Fibroblast of skin of back (primary cell): Measurements from ENCODE around the gene NEU4.
"Not testable (repeated sequence)": the region's sequence is repeated elsewhere in the genome, so short reads cannot be mapped to it uniquely, and the experiment has no call there.

ENCODE experiments used
- DNase-seq: peaks from one replicate; pipeline ENCODE4 v3.0.0-alpha.2; 2013

The NEU4 gene

DNA sequence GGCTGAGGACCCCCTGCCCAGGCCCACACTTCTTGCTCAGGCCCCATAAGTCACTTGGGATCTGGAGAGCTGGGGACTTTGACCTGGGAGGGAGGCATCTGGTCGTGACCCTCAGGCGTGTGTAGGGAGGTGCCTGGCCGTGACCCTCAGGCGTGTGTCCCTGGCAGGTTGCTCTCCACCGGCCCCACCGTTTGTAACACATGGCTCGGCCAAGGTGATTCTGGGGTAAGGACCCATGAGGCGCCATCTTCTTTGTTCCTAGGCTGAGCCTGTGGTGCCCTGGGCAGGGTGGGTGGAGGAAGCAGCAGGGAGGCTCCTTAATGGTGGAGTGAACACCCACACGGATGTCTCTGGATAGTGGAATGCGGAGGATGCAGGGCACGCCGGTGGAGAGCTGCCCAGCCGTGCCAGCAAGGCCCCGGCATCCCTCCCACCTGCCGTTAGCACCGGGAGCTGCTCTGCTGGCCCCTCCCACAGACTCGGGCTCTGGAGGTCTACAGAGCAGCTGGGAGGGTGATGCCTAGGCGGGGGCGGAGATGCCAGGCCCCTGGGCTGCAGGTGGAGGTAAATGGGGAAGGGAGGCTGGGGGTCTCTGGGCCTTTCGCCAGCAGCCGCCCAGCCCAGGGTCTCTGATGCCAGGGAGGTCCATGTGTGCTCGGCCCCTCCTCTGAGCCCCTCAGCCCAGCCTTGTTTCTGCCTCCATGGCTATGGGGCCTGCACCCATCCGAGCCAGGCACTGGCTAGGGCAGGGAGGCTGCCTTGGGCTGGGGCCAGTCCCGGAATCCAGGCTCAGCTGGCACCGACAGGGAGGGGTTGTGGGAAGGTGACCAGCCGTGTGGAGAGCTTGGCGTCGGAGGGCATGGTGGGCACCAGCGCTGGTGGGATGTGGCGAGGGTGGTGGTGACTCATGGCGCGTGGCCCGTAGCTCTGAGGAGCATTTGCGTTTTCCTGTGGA is 33.5 kb upstream of the NEU4 start:
- DNase-seq, result no peak

DNA sequence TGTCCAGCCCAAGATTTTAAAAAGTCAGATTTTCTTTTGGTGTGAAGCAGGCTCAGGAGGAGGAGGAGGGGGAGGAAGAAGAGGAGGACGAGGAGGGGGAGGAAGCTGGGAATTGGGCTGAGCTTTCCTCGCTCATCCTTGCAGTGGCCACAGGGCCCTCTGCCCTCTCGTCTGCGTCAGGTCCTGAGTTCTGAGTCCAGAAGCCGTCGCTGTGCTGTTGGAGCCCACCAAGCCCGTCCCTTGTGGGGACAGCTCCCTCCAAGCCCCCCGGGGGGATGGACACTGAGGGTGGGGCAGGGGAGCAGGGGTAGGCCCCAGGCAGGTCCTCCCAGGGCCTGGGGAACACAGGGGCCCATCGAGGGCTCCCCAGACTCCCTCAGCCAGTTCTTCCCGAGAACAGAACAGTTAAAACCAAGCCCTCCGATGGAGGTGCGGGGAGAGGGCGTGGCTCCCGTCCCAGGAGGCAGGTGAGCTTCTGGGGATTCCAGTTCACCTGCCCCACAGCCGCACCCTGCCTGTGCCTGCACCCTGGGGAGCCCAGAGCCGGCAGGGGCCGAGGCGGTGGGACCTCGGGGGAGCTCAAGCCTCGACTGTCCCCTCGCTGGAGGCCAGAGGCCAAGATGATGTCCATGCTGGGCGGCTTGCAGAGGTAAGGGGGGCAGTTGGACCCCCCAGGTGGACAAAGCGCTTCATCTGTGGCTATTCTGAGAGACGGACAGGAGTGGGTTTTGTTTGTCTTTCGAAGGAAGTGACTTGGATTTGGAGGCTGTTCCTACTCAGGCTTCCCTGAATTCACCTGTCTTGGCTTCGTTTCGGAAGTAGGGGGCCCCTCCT is 32.4 kb upstream of the NEU4 start, which contains the start of gene GAL3ST2:
TSS of gene GAL3ST2 (plus strand) at position 487 of the 834 bp plus-strand sequence. CDS start at position 621, 134 bp downstream.
- no peak for DNase-seq

- DNase-seq, result no peak
Observed at GRCh38 chr2:241777170-241777685, 31.8 kb upstream of the NEU4 start.

- no peak for DNase-seq
Observed at GRCh38 chr2:241777686-241778627, 31.0 kb upstream of the NEU4 start.

GRCh38 chr2:241780939-241781569 is 27.9 kb upstream of the NEU4 start:
- no peak for DNase-seq

DNA sequence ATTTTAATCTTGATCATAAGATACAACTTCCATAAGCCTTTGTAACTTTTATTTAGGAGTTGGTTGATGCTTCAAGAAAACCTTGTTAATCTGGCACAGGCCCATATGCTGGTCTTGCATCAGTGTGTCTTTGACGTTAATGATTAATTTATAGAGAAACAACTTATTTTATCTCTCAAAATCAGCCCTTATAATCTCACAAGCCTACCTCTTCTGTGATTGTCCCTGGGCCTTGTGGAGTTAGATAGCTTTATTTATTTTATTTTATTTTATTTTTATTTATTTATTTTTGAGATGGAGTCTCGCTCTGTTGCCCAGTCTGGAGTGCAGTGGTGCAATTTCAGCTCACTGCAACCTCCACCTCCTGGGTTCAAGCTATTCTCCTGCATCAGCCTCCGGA is 26.9 kb upstream of the NEU4 start:
- DNase-seq, result not testable (repeated sequence)

- DNase-seq, result no peak
Observed at GRCh38 chr2:241788135-241788534, 20.9 kb upstream of the NEU4 start.

DNA sequence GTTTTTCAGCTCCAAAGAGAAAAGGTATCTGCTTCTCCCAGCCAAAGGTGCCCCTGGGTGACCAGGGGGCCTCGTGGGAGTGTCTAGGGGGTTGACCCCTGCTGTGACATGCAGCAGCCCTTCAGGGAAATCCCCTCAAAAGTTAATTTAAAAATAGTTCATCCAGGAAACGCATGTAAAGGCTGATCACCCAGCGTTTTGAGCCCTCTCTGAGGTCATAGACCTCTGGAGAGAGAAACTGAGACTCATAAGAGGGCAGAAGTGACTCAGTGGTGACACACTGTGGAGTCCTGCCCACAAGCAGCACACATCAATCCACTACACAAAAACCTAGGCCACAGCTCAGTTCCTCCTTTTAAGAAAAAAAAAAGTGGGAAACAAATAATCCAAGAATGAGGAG is 20.4 kb upstream of the NEU4 start:
- no peak for DNase-seq

GRCh38 chr2:241791385-241791784 is 17.6 kb upstream of the NEU4 start:
- DNase-seq, result not testable (repeated sequence)

GRCh38 chr2:241793385-241793784 is 15.6 kb upstream of the NEU4 start:
- no peak for DNase-seq

DNA sequence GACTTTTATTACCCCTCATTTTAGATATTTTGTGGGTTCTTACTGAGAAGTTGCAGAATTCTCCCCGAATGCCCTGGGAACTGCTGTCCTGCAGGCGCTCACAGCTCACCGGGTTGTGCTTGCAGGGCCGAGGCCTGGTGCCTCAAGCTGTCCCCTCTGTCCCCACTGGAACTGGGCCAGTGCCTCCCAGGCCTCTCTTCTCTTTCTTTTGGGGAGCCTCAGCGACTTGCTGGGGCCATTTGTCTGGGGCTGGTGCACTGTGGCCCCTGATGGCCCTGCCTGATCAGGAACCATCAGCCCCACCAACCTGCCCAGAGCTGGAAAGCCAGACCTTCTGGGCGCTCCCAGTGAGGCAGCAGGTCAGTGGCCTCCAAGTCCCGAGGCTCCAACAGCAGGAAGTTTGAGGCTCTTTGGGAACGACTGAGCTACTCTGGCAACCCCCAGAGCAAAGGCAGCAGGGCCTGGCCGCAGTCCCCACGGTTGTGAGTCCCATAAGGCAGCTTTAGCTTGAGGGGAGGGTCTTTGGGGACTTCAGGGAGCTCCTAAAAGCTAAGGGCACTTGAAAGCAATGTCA is 14.7 kb upstream of the NEU4 start:
- DNase-seq, result no peak

DNA sequence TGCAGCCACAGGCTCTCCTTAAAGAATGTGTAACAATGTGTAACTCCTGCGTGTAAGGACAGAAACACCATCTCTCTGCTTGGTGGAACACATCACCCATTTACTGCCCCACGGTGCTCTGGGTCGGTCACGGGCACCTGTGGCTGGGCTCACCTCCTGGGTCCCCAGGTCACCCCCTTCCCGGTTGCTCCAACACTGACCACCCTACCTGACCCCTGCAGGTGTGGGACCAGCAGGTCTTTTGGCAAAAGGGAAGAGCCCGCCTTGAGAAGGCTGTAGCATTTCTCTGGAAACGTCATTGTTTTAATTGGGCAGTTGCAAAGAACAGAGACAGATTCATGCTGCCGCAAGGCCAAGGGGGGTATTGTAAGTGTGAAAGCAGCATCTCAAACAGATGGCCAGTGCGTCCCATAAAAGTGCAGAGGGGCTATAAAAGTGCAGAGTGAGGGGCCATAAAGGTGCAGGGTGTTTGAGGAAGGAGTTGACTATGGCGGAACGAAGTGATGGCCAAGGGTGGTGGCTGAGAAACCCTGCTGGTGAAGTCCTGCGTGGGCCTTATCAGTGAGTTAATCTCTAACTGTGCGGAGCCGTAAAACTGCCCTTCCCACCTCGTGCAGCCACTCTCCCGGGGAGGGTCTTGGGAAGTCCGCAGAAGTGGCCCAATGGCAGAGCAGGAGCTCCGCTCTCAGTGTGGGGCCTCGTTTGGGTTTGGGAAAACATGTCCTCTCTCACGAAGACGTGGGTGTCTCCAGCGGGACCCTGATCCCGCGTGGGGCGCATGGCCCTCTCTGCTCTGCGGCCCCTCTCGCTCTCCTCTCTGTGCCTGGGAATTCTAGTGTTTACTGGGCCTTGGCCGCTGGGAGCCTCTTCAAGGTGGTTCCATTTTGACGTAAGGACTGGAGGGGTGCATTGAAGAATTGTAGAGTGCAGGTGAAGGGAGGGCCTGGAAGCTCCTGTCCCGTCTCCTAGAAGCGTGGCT is 13.7 kb upstream of the NEU4 start:
- DNase-seq, result no peak

DNA sequence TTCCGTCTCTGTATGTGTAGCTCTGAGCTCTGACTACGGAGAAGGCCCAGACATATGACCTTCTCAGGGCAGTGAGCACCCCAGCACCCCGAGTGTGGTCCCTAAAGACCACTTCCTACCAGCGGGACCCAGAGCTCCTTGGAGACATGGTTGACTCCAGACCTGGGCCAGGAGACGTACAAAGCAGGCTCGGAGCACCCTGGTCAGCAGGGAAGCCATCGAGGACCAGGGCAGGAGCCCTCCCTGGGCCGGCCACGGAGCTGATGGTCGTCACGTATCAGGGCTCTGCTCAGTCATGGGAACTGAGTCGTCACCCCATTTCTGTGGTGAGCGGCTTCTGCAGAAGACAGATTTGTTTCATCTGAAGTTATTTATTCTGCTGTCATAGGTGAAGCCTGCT is 12.8 kb upstream of the NEU4 start:
- DNase-seq, result no peak

DNA sequence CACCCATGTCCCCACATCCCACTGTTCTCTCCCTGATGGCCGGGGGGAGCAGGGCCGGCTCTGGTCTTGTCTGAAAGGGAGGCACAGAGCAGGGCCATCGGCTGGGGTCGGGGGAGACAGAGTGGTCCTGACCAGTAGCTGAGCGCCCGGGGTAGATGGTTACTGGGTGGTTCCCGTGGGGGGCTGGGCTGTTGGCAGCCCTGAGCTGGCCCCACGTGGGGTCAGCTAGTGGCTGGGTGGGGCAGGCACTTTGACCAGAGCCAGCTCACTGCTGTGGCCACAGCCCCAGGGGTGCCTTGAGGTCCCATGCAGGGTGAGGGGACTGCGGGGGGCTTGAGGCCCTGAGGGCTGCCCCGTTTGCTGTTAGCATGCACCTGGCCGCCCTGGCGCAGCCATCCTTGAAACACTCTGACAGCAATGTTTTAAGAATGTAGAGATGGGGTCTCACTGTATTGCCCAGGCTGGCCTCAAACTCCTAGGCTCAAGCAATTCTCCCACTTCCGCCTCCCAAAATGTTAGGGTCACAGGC is 12.3 kb upstream of the NEU4 start:
- DNase-seq, result no peak

DNA sequence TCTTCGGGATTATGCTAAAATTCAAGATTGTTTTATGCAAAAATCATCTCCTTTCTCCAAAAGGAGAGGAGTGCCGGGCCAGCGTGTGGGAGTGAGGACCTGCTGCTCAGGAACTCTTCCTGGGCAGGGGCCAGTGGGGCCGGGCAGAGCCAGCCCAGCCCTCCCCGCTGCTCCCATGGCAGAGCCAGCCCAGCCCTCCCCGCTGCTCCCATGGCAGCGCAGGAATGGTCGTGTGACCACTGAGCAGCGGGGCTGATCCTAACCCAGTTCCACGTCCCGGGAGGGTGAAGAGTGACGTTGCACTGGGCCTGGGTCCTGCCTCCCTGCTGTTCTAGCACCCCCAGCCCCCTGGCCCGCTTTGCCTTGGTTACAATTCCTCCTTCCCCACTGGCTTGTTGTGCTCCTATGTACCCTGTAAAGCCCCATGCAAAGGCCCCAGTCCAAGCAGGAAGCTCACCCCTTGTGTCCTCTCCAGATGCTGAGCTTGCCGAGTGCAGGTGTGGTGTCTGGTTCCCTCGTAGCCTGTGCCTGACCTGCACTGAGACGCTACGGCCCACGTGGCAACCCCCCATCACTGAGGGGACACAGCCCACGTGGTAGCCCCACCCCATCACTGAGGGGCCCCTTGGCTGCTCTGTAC is 11.4 kb upstream of the NEU4 start:
- no peak for DNase-seq

- no peak for DNase-seq
Observed at GRCh38 chr2:241798081-241798630, 10.8 kb upstream of the NEU4 start.

- no peak for DNase-seq
Observed at GRCh38 chr2:241798631-241799521, 10.1 kb upstream of the NEU4 start.
